ENCODE measurements around the gene RPS15.

Gene RPS15

GRCh38 chr19:1401138-1401888 is 36.9 kb upstream of the RPS15 start, which contains the start of gene GAMT:
Gene GAMT, minus strand, starts transcription at chr19:1401542. Its CDS starts 66 bp downstream, at chr19:1401476.
- Histone ChIP-seq H3K4me1 (ENCODE audit: control insufficient read depth in 1 of 2, insufficient read depth in 1 of 2, low read depth in 1 of 2, low read length in 1 of 2) (peaks cover 24 to 30% of the 10 kb centered on the region in 2 experiments), H3K27ac (no peak within 1 kb of the TSS), H3K9me3 (no peaks in the 10 kb centered on the region), H3K4me3 (ENCODE audit: low read depth in 1 of 2, low read length in 1 of 2) (peak within 1 kb of the TSS; percentile 35 to 54), H3K27me3 (peaks cover 53% of the 10 kb centered on the region), H3K36me3 (no peaks in the 10 kb centered on the region)
- peak; percentile 17 for TF ChIP-seq CTCF (IDR thresholded peaks at IDR 0.05)

- no peaks in the 10 kb centered on the region for H3K36me3 ChIP-seq
- H3K27me3 ChIP-seq = peaks cover 48% of the 10 kb centered on the region
- peak overlapping the region; percentile 35 to 54 for H3K4me3 ChIP-seq (ENCODE audit: low read depth in 1 of 2, low read length in 1 of 2)
- H3K4me1 ChIP-seq (ENCODE audit: control insufficient read depth in 1 of 2, insufficient read depth in 1 of 2, low read depth in 1 of 2, low read length in 1 of 2) = peaks cover 29 to 35% of the 10 kb centered on the region in 2 experiments
- H3K9me3 ChIP-seq = no peaks in the 10 kb centered on the region
- H3K27ac ChIP-seq = no peak overlapping the region
- TF ChIP-seq CTCF (IDR thresholded peaks at IDR 0.05) = no peak
Observed at GRCh38 chr19:1401889-1402217, 36.3 kb upstream of the RPS15 start.

GRCh38 chr19:1402411-1403070 is 35.7 kb upstream of the RPS15 start:
- H3K27me3 ChIP-seq = peaks cover 48% of the 10 kb centered on the region
- H3K9me3 ChIP-seq = no peaks in the 10 kb centered on the region
- H3K4me1 ChIP-seq (ENCODE audit: control insufficient read depth in 1 of 2, insufficient read depth in 1 of 2, low read depth in 1 of 2, low read length in 1 of 2) = peaks cover 31 to 37% of the 10 kb centered on the region in 2 experiments
- no peak for TF ChIP-seq CTCF (IDR thresholded peaks at IDR 0.05)
- H3K27ac ChIP-seq = no peak overlapping the region
- no peaks in the 10 kb centered on the region for H3K36me3 ChIP-seq
- peak overlapping the region in 1 of 2 experiments; percentile 10 for H3K4me3 ChIP-seq (ENCODE audit: low read depth in 1 of 2, low read length in 1 of 2)

- Histone ChIP-seq H3K36me3 (no peaks in the 10 kb centered on the region), H3K27ac (peak overlapping the region; percentile 82), H3K27me3 (peaks cover 20% of the 10 kb centered on the region), H3K4me1 (ENCODE audit: control insufficient read depth in 1 of 2, insufficient read depth in 1 of 2, low read depth in 1 of 2, low read length in 1 of 2) (peaks cover 41 to 44% of the 10 kb centered on the region in 2 experiments), H3K9me3 (no peaks in the 10 kb centered on the region), H3K4me3 (ENCODE audit: low read depth in 1 of 2, low read length in 1 of 2) (peak overlapping the region; percentile 54 to 77)
- peak; percentile 66 for TF ChIP-seq CTCF (IDR thresholded peaks at IDR 0.05)
Observed at GRCh38 chr19:1406774-1407527, 31.2 kb upstream of the RPS15 start.

GRCh38 chr19:1407528-1408299 is 30.5 kb upstream of the RPS15 start, which contains the start of gene DAZAP1:
Gene DAZAP1, plus strand, starts transcription at chr19:1407586. Its CDS starts 188 bp downstream, at chr19:1407774.
- H3K9me3 ChIP-seq = no peaks in the 10 kb centered on the region
- H3K27ac ChIP-seq = peak within 1 kb of the TSS; percentile 82
- peak within 1 kb of the TSS; percentile 64 to 77 for H3K4me3 ChIP-seq (ENCODE audit: low read depth in 1 of 2, low read length in 1 of 2)
- peaks cover 33 to 37% of the 10 kb centered on the region in 2 experiments for H3K4me1 ChIP-seq (ENCODE audit: control insufficient read depth in 1 of 2, insufficient read depth in 1 of 2, low read depth in 1 of 2, low read length in 1 of 2)
- H3K36me3 ChIP-seq = peaks cover 2% of the 10 kb centered on the region
- TF ChIP-seq CTCF (IDR thresholded peaks at IDR 0.05) = no peak
- H3K27me3 ChIP-seq = peaks cover 13% of the 10 kb centered on the region

Data from neutrophil (primary cell).